ENCODE measurements around the gene CNOT11.

Gene CNOT11

GRCh38 chr2:101278925-101279324 lies 26.2 kb downstream of the CNOT11 start:
- DNase-seq: no peak

GRCh38 chr2:101281482-101281881 lies 28.8 kb downstream of the CNOT11 start:
- DNase-seq: no peak

- DNase-seq: no peak
Measured at GRCh38 chr2:101282980-101283379, 30.3 kb downstream of the CNOT11 start.

- no peak for DNase-seq
Measured at GRCh38 chr2:101286684-101287083, 34.0 kb downstream of the CNOT11 start.

GRCh38 chr2:101287303-101287702 lies 34.6 kb downstream of the CNOT11 start:
- no peak for DNase-seq

- DNase-seq: no peak
Measured at GRCh38 chr2:101290711-101291110, 38.0 kb downstream of the CNOT11 start.

- no peak for DNase-seq
Measured at GRCh38 chr2:101291973-101292372, 39.3 kb downstream of the CNOT11 start.

GRCh38 chr2:101293544-101293943 lies 40.9 kb downstream of the CNOT11 start:
- DNase-seq: no peak

- DNase-seq: no peak
Measured at GRCh38 chr2:101294861-101295260, 42.2 kb downstream of the CNOT11 start.

GRCh38 chr2:101295895-101296294 lies 43.2 kb downstream of the CNOT11 start:
- no peak for DNase-seq

GRCh38 chr2:101296371-101296770 lies 43.7 kb downstream of the CNOT11 start:
- no peak for DNase-seq

- DNase-seq: no peak
Measured at GRCh38 chr2:101297383-101297782, 44.7 kb downstream of the CNOT11 start.

- no peak for DNase-seq
Measured at GRCh38 chr2:101299604-101300003, 46.9 kb downstream of the CNOT11 start.

GRCh38 chr2:101300164-101300563 lies 47.5 kb downstream of the CNOT11 start:
- DNase-seq: peak in 1 of 5 experiments; percentile 28

- no peak for DNase-seq
Measured at GRCh38 chr2:101300836-101301235, 48.1 kb downstream of the CNOT11 start.

GRCh38 chr2:101302016-101302415 lies 49.3 kb downstream of the CNOT11 start:
- no peak for DNase-seq

GRCh38 chr2:101303688-101304087 lies 51.0 kb downstream of the CNOT11 start:
- DNase-seq: no peak

- no peak for DNase-seq
Measured at GRCh38 chr2:101305035-101305434, 52.3 kb downstream of the CNOT11 start.

GRCh38 chr2:101305492-101306078 lies 52.9 kb downstream of the CNOT11 start:
- no peak for DNase-seq

GRCh38 chr2:101306410-101306809 lies 53.7 kb downstream of the CNOT11 start:
- peak in 1 of 5 experiments; percentile 32 for DNase-seq

- peak in 1 of 5 experiments; percentile 22 for DNase-seq
Measured at GRCh38 chr2:101307503-101307902, 54.8 kb downstream of the CNOT11 start.

GRCh38 chr2:101307950-101308431 lies 55.3 kb downstream of the CNOT11 start:
- DNase-seq: peak in 3 of 5 experiments; percentile 10 to 52 (median 24)

GRCh38 chr2:101308432-101309210 lies 55.9 kb downstream of the CNOT11 start, which contains the start of gene RNF149:
Gene RNF149, minus strand, starts transcription at chr2:101308701. Its CDS starts 113 bp downstream, at chr2:101308588.
- peak; percentile 86 to 92 (median 89) for DNase-seq
